ENCODE results near the gene CEP350. TPM values are rescaled to one million over a fixed set of nuclear protein-coding genes. Genes with fewer than 3 reads are reported as not detected.

CEP350 gene
- total and polyA plus RNA-seq, 2 of the 13 experiments (the other 11 are each of a cell fraction or from before 2014, with no cell fraction given) = 7.6 to 35.9 TPM

GRCh38 chr1:179954493-179955286 is at the start of gene CEP350 (continued):
- TF ChIP-seq ZNF841 (CRISPR knock-in tag; IDR thresholded peaks at IDR 0.05; ENCODE audit: borderline replicate concordance) (no peak), SKIL (CRISPR knock-in tag; IDR thresholded peaks at IDR 0.05; ENCODE audit: borderline replicate concordance) (peak; percentile 68; the same call in 1 of the 2 replicates), E2F5 (CRISPR knock-in tag; conservative IDR thresholded peaks at IDR 0.05) (peak; percentile 72), ZNF292 (CRISPR knock-in tag; IDR thresholded peaks at IDR 0.05; ENCODE audit: borderline replicate concordance, low read depth) (no peak; the same call in 1 of the 2 replicates), SMARCC2 (IDR thresholded peaks at IDR 0.05) (no peak), SRY (CRISPR knock-in tag; IDR thresholded peaks at IDR 0.05) (peak; percentile 95), TGIF2 (CRISPR knock-in tag; IDR thresholded peaks at IDR 0.05) (0 out of 2 replicates have a peak, but pooled peaks have one; percentile 41), RBM22 (optimal IDR thresholded peaks at IDR 0.05; ENCODE audit: low read length) (no peak), ZBTB20 (CRISPR knock-in tag; IDR thresholded peaks at IDR 0.05; ENCODE audit: borderline replicate concordance, low read depth) (peak; percentile 51; the same call in 1 of the 2 replicates), ZNF790 (CRISPR knock-in tag; IDR thresholded peaks at IDR 0.05; ENCODE audit: borderline replicate concordance) (no peak), RFXANK (CRISPR knock-in tag; IDR thresholded peaks at IDR 0.05) (no peak), RFX1 (IDR thresholded peaks at IDR 0.05) (no peak), ZUFSP (CRISPR knock-in tag; IDR thresholded peaks at IDR 0.05; ENCODE audit: borderline replicate concordance) (no peak), ESRRA (CRISPR knock-in tag; IDR thresholded peaks at IDR 0.05; ENCODE audit: low read depth) (no peak), RFX3 (CRISPR knock-in tag; IDR thresholded peaks at IDR 0.05) (no peak), ZNF556 (CRISPR knock-in tag; IDR thresholded peaks at IDR 0.05; ENCODE audit: borderline replicate concordance) (peak; percentile 90), JDP2 (CRISPR knock-in tag; IDR thresholded peaks at IDR 0.05; ENCODE audit: borderline replicate concordance) (no peak), MXI1 (IDR thresholded peaks at IDR 0.05; ENCODE audit: borderline replicate concordance, low read depth, low read length) (peak; percentile 75; the same call in 1 of the 3 replicates), EP300 (IDR thresholded peaks at IDR 0.05; ENCODE audit: low read depth in 2 of 2, low read length in 2 of 2) (no peak), EP300 (CRISPR knock-in tag; IDR thresholded peaks at IDR 0.05; ENCODE audit: borderline replicate concordance) (no peak), RAD21 (CRISPR knock-in tag; IDR thresholded peaks at IDR 0.05) (no peak; the same call in 1 of the 2 replicates), ARNTL (CRISPR knock-in tag; IDR thresholded peaks at IDR 0.05) (peak; percentile 78), KAT7 (CRISPR knock-in tag; IDR thresholded peaks at IDR 0.05; ENCODE audit: borderline replicate concordance) (peak; percentile 95), HMG20A (CRISPR knock-in tag; IDR thresholded peaks at IDR 0.05; ENCODE audit: borderline replicate concordance) (0 out of 2 replicates have a peak, but pooled peaks have one; percentile 7), DR1 (CRISPR knock-in tag; IDR thresholded peaks at IDR 0.05) (peak; percentile 57; the same call in 1 of the 2 replicates), KDM5A (IDR thresholded peaks at IDR 0.05; ENCODE audit: borderline replicate concordance, low read length) (peak; percentile 41; the same call in 1 of the 2 replicates), NCOA1 (CRISPR knock-in tag; IDR thresholded peaks at IDR 0.05) (peak; percentile 63; the same call in 1 of the 2 replicates)
